AG08395 (cell line): Measurements from ENCODE around the gene DIP2C.
"Not testable (repeated sequence)": the region's sequence is repeated elsewhere in the genome, so short reads cannot be mapped to it uniquely, and the experiment has no call there.

Source experiments
- DNase-seq: peaks from one replicate; pipeline ENCODE4 v3.0.0; 2012; ENCODE audit warnings: mixed read lengths, low spot score

Gene DIP2C

GRCh38 chr10:610642-611305, 78.7 kb downstream of the DIP2C start:
- not testable (repeated sequence) for DNase-seq

GRCh38 chr10:609868-610545, 79.5 kb downstream of the DIP2C start:
- no peak for DNase-seq

GRCh38 chr10:609262-609658, 80.2 kb downstream of the DIP2C start:
- DNase-seq = no peak

GRCh38 chr10:608331-609261, 80.9 kb downstream of the DIP2C start:
- DNase-seq = no peak

- peak; percentile 18 for DNase-seq
Measured at GRCh38 chr10:607545-608185, 81.8 kb downstream of the DIP2C start.

- DNase-seq = peak; percentile 19
Measured at GRCh38 chr10:606762-607544, 82.5 kb downstream of the DIP2C start.

- no peak for DNase-seq
Measured at GRCh38 chr10:605632-606325, 83.7 kb downstream of the DIP2C start.

- no peak for DNase-seq
Measured at GRCh38 chr10:604716-605631, 84.5 kb downstream of the DIP2C start.

- no peak for DNase-seq
Measured at GRCh38 chr10:603745-604144, 85.7 kb downstream of the DIP2C start.

- DNase-seq = no peak
Measured at GRCh38 chr10:602391-603005, 87.0 kb downstream of the DIP2C start.

GRCh38 chr10:601660-601963, 87.9 kb downstream of the DIP2C start:
- no peak for DNase-seq

GRCh38 chr10:600876-601659, 88.4 kb downstream of the DIP2C start:
- no peak for DNase-seq

GRCh38 chr10:600234-600633, 89.2 kb downstream of the DIP2C start:
- DNase-seq = no peak

- no peak for DNase-seq
Measured at GRCh38 chr10:599767-600166, 89.7 kb downstream of the DIP2C start.

- peak; percentile 93 for DNase-seq
Measured at GRCh38 chr10:598415-599170, 90.9 kb downstream of the DIP2C start.

GRCh38 chr10:597976-598375, 91.5 kb downstream of the DIP2C start:
- DNase-seq = no peak

- no peak for DNase-seq
Measured at GRCh38 chr10:596725-597345, 92.6 kb downstream of the DIP2C start.
